GM23338 (cell line): ENCODE data around the gene MRPS17. TPM values are rescaled to one million over a fixed set of nuclear protein-coding genes. Genes with fewer than 3 reads are reported as not detected.

Source experiments
- ATAC-seq: fragments of 200-7000 bp; cut with Tn5 transposase; 3 replicates; pipeline ENCODE4 v1.9.1; 2020
- DNase-seq: peaks from one replicate; pipeline ENCODE4 v3.0.0-alpha.2; 2015; ENCODE audit warnings: low spot score
- H2AFZ ChIP-seq: fragments of 200-600 bp; sonication (generic); 2 replicates; pipeline ENCODE4 v1.8.0; 2016; ENCODE audit warnings: antibody characterized with exemption, mild to moderate bottlenecking, moderate library complexity
- H3F3A ChIP-seq: fragments of 200-600 bp; sonication (generic); replicated peaks from 2 replicates; pipeline ENCODE4 v1.8.0; 2017; ENCODE audit warnings: antibody characterized with exemption, mixed run types, low read depth
- H3K27ac ChIP-seq: fragments of 200-600 bp; sonication (generic); 2 replicates; pipeline ENCODE4 v1.6.1; 2016; ENCODE audit warnings: low read depth
- H3K27me3 ChIP-seq: fragments of 200-600 bp; sonication (generic); 2 replicates; pipeline ENCODE4 v1.8.0; 2016; ENCODE audit warnings: mild to moderate bottlenecking, mixed run types, moderate library complexity; ENCODE audit not compliant: insufficient read depth
- H3K36me3 ChIP-seq: fragments of 200-600 bp; sonication (generic); 2 replicates; pipeline ENCODE4 v1.8.0; 2016; ENCODE audit warnings: mild to moderate bottlenecking; ENCODE audit not compliant: insufficient read depth
- H3K4me1 ChIP-seq: fragments of 200-600 bp; sonication (generic); 2 replicates; pipeline ENCODE4 v1.8.0; 2016; ENCODE audit warnings: mild to moderate bottlenecking, moderate library complexity; ENCODE audit not compliant: insufficient read depth
- H3K4me2 ChIP-seq: fragments of 200-600 bp; sonication (generic); 2 replicates; pipeline ENCODE4 v1.7.1; 2017; ENCODE audit warnings: mixed run types
- H3K4me3 ChIP-seq: fragments of 200-600 bp; sonication (generic); 2 replicates; pipeline ENCODE4 v1.6.1; 2016; ENCODE audit warnings: mixed run types
- H3K79me2 ChIP-seq: fragments of 200-600 bp; sonication (generic); replicated peaks from 2 replicates; pipeline ENCODE4 v1.8.0; 2017; ENCODE audit warnings: mild to moderate bottlenecking; ENCODE audit not compliant: insufficient read depth
- H3K9me2 ChIP-seq: fragments of 200-600 bp; sonication (generic); 2 replicates; pipeline ENCODE4 v1.8.0; 2017; ENCODE audit not compliant: insufficient read depth
- H4K20me1 ChIP-seq: fragments of 200-600 bp; sonication (generic); replicated peaks from 2 replicates; pipeline ENCODE4 v1.8.0; 2017; ENCODE audit warnings: mild to moderate bottlenecking; ENCODE audit not compliant: insufficient read depth
- H3K27ac Mint-ChIP-seq: 2 replicates; pipeline ENCODE4 v1.8.0; 2020; ENCODE audit warnings: inconsistent platforms, mild to moderate bottlenecking, moderate library complexity, mixed read lengths
- H3K27me3 Mint-ChIP-seq: 3 replicates; pipeline ENCODE4 v1.8.0; 2022; ENCODE audit warnings: low read depth, mild to moderate bottlenecking, moderate library complexity, mixed read lengths, inconsistent platforms; ENCODE audit not compliant: insufficient read depth, poor library complexity
- H3K36me3 Mint-ChIP-seq: 3 replicates; pipeline ENCODE4 v1.8.0; 2021; ENCODE audit warnings: low read depth, mild to moderate bottlenecking, inconsistent platforms, moderate library complexity, mixed read lengths
- H3K4me1 Mint-ChIP-seq: 3 replicates; pipeline ENCODE4 v1.8.0; 2020; ENCODE audit warnings: mild to moderate bottlenecking, inconsistent platforms, mixed read lengths
- H3K4me3 Mint-ChIP-seq: 3 replicates; pipeline ENCODE4 v1.8.0; 2021; ENCODE audit warnings: moderate library complexity, mild to moderate bottlenecking, inconsistent platforms, mixed read lengths
- H3K9me3 Mint-ChIP-seq: 3 replicates; pipeline ENCODE4 v1.8.0; 2020; ENCODE audit warnings: moderate library complexity, mild to moderate bottlenecking, inconsistent platforms, mixed read lengths
- CREB1 ChIP-seq: fragments of 250-450 bp; sonication (Bioruptor Pico); IDR thresholded peaks from 2 replicates; pipeline ENCODE4 v1.5.0; 2020; ENCODE audit warnings: low read depth, mild to moderate bottlenecking, moderate library complexity
- EZH2 ChIP-seq: fragments of 200-600 bp; sonication (generic); IDR thresholded peaks from one replicate; pipeline ENCODE4 v1.8.0; 2017; ENCODE audit warnings: antibody characterized with exemption, mild to moderate bottlenecking, low read depth; ENCODE audit not compliant: unreplicated experiment
- EZH2phosphoT487 ChIP-seq: fragments of 200-600 bp; sonication (generic); IDR thresholded peaks from one replicate; pipeline ENCODE4 v1.8.1; 2018; ENCODE audit warnings: antibody characterized with exemption; ENCODE audit not compliant: unreplicated experiment
- JUNB ChIP-seq: IDR thresholded peaks from one replicate; pipeline ENCODE4 v1.6.1; 2016; ENCODE audit warnings: antibody characterized with exemption; ENCODE audit not compliant: unreplicated experiment
- NANOG ChIP-seq: IDR thresholded peaks from 2 replicates; pipeline ENCODE4 v1.6.1; 2016; ENCODE audit warnings: antibody characterized with exemption, borderline replicate concordance
- POLR2AphosphoS5 ChIP-seq: IDR thresholded peaks from 2 replicates; pipeline ENCODE4 v1.6.1; 2016; ENCODE audit warnings: antibody characterized with exemption, low read depth
- STAT1 ChIP-seq: IDR thresholded peaks from one replicate; pipeline ENCODE4 v1.6.1; 2016; ENCODE audit warnings: antibody characterized with exemption; ENCODE audit not compliant: unreplicated experiment
- ZNF114 ChIP-seq: fragments of 250-450 bp; sonication (Bioruptor Pico); IDR thresholded peaks from 2 replicates; pipeline ENCODE4 v1.5.0; 2020; ENCODE audit warnings: mild to moderate bottlenecking, moderate library complexity
- ZNF331 ChIP-seq: fragments of 250-450 bp; sonication (Bioruptor Pico); IDR thresholded peaks from 2 replicates; pipeline ENCODE4 v1.5.0; 2020; ENCODE audit warnings: low read depth, mild to moderate bottlenecking, moderate library complexity
- polyA plus RNA-seq: library from polyadenylated mRNA; unstranded; fragments of >200 nt; fragmentation: Nextera tagmentation; extraction: Ambion mirVana; gene quantifications from 2 replicates; pipeline ENCODE4 v1.2.1, GENCODE V29; 2016
- total RNA-seq: library from RNA; depleted of rRNA; stranded (reverse); fragments of >200 nt; shearing (Covaris generic); gene quantifications from 2 replicates; pipeline ENCODE4 v1.2.3, GENCODE V29; 2014
- TF ChIP-seq, protein P1 (sequence below): IDR thresholded peaks from 2 replicates; pipeline ENCODE4 v1.6.1; 2016; ENCODE audit warnings: antibody characterized with exemption
- TF ChIP-seq, protein P2 (sequence below): fragments of 250-450 bp; sonication (Bioruptor Pico); IDR thresholded peaks from 2 replicates; pipeline ENCODE4 v1.5.0; 2020; ENCODE audit warnings: mild to moderate bottlenecking, moderate library complexity
- TF ChIP-seq, protein P3 (sequence below): IDR thresholded peaks from one replicate; pipeline ENCODE4 v1.6.1; 2018; ENCODE audit warnings: antibody characterized with exemption; ENCODE audit not compliant: unreplicated experiment
- TF ChIP-seq, protein P4 (sequence below), 2 experiments: fragments of 200-600 bp in 1 of 2; sonication (generic) in 1 of 2; conservative IDR thresholded peaks; 2 replicates each; pipeline versions ENCODE4 v1.5.1 to v1.6.1; 2016 to 2017; ENCODE audit warnings: antibody characterized with exemption in 2 of 2, low read depth in 2 of 2, mild to moderate bottlenecking in 2 of 2, moderate library complexity in 1 of 2

MRPS17 gene
- total and polyA plus RNA-seq, 2 experiments from 2014 or later, result 14.6 to 100 TPM

DNA sequence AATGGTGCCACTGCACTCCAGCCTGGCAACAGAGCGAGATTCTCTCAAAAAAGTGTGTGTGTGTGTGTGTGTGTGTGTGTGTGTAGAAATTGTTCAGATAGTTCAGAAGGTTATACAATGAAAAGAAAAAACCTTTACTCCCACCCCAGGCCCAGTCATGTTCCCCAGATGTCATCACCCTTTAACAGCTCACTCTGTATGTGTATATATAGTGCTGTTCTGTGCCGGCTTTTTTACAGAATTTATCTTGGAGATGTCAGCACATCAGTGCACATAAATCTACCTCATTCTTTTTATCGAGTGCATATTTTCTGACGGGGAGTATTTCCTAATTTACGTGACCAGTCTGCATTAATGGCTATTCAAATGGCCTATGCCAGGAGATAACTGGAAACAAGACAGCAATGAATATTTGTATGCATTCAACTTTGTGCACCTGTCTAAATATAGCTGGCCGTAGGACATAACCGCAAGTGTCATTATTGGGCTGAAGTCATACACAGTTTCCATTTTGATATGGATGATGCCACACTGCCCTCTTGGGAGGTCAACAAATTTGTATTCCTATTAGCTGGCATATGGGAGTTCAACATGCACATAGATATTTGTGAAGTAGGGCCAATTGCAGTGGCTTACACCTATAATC, 24.4 kb downstream of the MRPS17 start:
- no peak overlapping the region for H3K4me3 Mint-ChIP-seq
- Histone ChIP-seq H3K27ac (no peak overlapping the region), H2AFZ (no peak overlapping the region), H3K27me3 (no peaks in the 10 kb centered on the region), H3K4me2 (no peak overlapping the region), H4K20me1 (peaks cover 5% of the 10 kb centered on the region), H3K79me2 (peaks cover 18% of the 10 kb centered on the region; the same call in 1 of the 2 replicates), H3K36me3 (no peaks in the 10 kb centered on the region; the same call in 1 of the 2 replicates), H3K4me1 (no peaks in the 10 kb centered on the region), H3K4me3 (no peak overlapping the region), H3F3A (no peaks in the 10 kb centered on the region), H3K9me2 (no peaks in the 10 kb centered on the region)
- H3K27ac Mint-ChIP-seq, result no peak overlapping the region
- peaks cover 4% of the 10 kb centered on the region; the same call in 2 of the 3 replicates for H3K4me1 Mint-ChIP-seq
- TF ChIP-seq, protein P1, sequence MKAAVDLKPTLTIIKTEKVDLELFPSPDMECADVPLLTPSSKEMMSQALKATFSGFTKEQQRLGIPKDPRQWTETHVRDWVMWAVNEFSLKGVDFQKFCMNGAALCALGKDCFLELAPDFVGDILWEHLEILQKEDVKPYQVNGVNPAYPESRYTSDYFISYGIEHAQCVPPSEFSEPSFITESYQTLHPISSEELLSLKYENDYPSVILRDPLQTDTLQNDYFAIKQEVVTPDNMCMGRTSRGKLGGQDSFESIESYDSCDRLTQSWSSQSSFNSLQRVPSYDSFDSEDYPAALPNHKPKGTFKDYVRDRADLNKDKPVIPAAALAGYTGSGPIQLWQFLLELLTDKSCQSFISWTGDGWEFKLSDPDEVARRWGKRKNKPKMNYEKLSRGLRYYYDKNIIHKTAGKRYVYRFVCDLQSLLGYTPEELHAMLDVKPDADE, result no peak
- TF ChIP-seq, protein P2, sequence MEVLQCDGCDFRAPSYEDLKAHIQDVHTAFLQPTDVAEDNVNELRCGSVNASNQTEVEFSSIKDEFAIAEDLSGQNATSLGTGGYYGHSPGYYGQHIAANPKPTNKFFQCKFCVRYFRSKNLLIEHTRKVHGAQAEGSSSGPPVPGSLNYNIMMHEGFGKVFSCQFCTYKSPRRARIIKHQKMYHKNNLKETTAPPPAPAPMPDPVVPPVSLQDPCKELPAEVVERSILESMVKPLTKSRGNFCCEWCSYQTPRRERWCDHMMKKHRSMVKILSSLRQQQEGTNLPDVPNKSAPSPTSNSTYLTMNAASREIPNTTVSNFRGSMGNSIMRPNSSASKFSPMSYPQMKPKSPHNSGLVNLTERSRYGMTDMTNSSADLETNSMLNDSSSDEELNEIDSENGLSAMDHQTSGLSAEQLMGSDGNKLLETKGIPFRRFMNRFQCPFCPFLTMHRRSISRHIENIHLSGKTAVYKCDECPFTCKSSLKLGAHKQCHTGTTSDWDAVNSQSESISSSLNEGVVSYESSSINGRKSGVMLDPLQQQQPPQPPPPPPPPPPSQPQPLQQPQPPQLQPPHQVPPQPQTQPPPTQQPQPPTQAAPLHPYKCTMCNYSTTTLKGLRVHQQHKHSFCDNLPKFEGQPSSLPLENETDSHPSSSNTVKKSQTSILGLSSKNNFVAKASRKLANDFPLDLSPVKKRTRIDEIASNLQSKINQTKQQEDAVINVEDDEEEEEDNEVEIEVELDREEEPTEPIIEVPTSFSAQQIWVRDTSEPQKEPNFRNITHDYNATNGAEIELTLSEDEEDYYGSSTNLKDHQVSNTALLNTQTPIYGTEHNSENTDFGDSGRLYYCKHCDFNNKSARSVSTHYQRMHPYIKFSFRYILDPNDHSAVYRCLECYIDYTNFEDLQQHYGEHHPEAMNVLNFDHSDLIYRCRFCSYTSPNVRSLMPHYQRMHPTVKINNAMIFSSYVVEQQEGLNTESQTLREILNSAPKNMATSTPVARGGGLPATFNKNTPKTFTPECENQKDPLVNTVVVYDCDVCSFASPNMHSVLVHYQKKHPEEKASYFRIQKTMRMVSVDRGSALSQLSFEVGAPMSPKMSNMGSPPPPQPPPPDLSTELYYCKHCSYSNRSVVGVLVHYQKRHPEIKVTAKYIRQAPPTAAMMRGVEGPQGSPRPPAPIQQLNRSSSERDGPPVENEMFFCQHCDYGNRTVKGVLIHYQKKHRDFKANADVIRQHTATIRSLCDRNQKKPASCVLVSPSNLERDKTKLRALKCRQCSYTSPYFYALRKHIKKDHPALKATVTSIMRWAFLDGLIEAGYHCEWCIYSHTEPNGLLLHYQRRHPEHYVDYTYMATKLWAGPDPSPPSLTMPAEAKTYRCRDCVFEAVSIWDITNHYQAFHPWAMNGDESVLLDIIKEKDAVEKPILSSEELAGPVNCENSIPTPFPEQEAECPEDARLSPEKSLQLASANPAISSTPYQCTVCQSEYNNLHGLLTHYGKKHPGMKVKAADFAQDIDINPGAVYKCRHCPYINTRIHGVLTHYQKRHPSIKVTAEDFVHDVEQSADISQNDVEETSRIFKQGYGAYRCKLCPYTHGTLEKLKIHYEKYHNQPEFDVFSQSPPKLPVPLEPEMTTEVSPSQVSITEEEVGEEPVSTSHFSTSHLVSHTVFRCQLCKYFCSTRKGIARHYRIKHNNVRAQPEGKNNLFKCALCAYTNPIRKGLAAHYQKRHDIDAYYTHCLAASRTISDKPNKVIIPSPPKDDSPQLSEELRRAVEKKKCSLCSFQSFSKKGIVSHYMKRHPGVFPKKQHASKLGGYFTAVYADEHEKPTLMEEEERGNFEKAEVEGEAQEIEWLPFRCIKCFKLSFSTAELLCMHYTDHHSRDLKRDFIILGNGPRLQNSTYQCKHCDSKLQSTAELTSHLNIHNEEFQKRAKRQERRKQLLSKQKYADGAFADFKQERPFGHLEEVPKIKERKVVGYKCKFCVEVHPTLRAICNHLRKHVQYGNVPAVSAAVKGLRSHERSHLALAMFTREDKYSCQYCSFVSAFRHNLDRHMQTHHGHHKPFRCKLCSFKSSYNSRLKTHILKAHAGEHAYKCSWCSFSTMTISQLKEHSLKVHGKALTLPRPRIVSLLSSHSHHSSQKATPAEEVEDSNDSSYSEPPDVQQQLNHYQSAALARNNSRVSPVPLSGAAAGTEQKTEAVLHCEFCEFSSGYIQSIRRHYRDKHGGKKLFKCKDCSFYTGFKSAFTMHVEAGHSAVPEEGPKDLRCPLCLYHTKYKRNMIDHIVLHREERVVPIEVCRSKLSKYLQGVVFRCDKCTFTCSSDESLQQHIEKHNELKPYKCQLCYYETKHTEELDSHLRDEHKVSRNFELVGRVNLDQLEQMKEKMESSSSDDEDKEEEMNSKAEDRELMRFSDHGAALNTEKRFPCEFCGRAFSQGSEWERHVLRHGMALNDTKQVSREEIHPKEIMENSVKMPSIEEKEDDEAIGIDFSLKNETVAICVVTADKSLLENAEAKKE, result no peak
- TF ChIP-seq ZNF114 (CRISPR knock-in tag) (no peak), JUNB (no peak), EZH2 (no peak), EZH2phosphoT487 (no peak), NANOG (no peak), ZNF331 (no peak), STAT1 (no peak), POLR2AphosphoS5 (no peak), CREB1 (CRISPR knock-in tag) (no peak)
- TF ChIP-seq, protein P3, sequence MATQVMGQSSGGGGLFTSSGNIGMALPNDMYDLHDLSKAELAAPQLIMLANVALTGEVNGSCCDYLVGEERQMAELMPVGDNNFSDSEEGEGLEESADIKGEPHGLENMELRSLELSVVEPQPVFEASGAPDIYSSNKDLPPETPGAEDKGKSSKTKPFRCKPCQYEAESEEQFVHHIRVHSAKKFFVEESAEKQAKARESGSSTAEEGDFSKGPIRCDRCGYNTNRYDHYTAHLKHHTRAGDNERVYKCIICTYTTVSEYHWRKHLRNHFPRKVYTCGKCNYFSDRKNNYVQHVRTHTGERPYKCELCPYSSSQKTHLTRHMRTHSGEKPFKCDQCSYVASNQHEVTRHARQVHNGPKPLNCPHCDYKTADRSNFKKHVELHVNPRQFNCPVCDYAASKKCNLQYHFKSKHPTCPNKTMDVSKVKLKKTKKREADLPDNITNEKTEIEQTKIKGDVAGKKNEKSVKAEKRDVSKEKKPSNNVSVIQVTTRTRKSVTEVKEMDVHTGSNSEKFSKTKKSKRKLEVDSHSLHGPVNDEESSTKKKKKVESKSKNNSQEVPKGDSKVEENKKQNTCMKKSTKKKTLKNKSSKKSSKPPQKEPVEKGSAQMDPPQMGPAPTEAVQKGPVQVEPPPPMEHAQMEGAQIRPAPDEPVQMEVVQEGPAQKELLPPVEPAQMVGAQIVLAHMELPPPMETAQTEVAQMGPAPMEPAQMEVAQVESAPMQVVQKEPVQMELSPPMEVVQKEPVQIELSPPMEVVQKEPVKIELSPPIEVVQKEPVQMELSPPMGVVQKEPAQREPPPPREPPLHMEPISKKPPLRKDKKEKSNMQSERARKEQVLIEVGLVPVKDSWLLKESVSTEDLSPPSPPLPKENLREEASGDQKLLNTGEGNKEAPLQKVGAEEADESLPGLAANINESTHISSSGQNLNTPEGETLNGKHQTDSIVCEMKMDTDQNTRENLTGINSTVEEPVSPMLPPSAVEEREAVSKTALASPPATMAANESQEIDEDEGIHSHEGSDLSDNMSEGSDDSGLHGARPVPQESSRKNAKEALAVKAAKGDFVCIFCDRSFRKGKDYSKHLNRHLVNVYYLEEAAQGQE, result no peak
- TF ChIP-seq, protein P4, sequence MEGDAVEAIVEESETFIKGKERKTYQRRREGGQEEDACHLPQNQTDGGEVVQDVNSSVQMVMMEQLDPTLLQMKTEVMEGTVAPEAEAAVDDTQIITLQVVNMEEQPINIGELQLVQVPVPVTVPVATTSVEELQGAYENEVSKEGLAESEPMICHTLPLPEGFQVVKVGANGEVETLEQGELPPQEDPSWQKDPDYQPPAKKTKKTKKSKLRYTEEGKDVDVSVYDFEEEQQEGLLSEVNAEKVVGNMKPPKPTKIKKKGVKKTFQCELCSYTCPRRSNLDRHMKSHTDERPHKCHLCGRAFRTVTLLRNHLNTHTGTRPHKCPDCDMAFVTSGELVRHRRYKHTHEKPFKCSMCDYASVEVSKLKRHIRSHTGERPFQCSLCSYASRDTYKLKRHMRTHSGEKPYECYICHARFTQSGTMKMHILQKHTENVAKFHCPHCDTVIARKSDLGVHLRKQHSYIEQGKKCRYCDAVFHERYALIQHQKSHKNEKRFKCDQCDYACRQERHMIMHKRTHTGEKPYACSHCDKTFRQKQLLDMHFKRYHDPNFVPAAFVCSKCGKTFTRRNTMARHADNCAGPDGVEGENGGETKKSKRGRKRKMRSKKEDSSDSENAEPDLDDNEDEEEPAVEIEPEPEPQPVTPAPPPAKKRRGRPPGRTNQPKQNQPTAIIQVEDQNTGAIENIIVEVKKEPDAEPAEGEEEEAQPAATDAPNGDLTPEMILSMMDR (conservative IDR thresholded peaks at IDR 0.05; ENCODE audit: low read depth in 2 of 2), result no peak
- no peaks in the 10 kb centered on the region for H3K9me3 Mint-ChIP-seq
- peaks cover 17% of the 10 kb centered on the region for H3K36me3 Mint-ChIP-seq
- ATAC-seq, result no peak
- no peaks in the 10 kb centered on the region for H3K27me3 Mint-ChIP-seq
- DNase-seq, result no peak
